ENCODE data around the gene TCFL5.
A peak's percentile ranks its signal among the peaks of the same experiment; 100 is the strongest.

TCFL5 gene

GRCh38 chr20:62815066-62815991, 46.3 kb downstream of the TCFL5 start:
- peaks cover 5% of the 10 kb centered on the region; the same call in 1 of the 2 replicates for H3K4me1 ChIP-seq (ENCODE audit: insufficient read depth, low read length)
- H3K4me3 ChIP-seq (ENCODE audit: low read length), result peak overlapping the region; percentile 73
- H3K9ac ChIP-seq (ENCODE audit: low read depth, low read length), result peak overlapping the region; percentile 60; the same call in 1 of the 2 replicates
- peak overlapping the region; percentile 18 for H3K27ac ChIP-seq (ENCODE audit: low read length)
- peaks cover 30% of the 10 kb centered on the region for H3K27me3 ChIP-seq (ENCODE audit: insufficient read depth, low read length)
- H3K36me3 ChIP-seq (ENCODE audit: insufficient read depth, low read depth, low read length), result peaks cover 6% of the 10 kb centered on the region; the same call in 1 of the 2 replicates
- H3K9me3 ChIP-seq (ENCODE audit: insufficient read depth, low read depth, low read length), result no peaks in the 10 kb centered on the region

- H3K9ac ChIP-seq (ENCODE audit: low read depth, low read length), result no peak overlapping the region
Measured at GRCh38 chr20:62814709-62815065, 46.9 kb downstream of the TCFL5 start.

GRCh38 chr20:62814060-62814708, 47.4 kb downstream of the TCFL5 start:
- Histone ChIP-seq H3K9me3 (ENCODE audit: insufficient read depth, low read depth, low read length) (no peaks in the 10 kb centered on the region), H3K4me3 (ENCODE audit: low read length) (no peak overlapping the region), H3K27ac (ENCODE audit: low read length) (no peak overlapping the region), H3K4me1 (ENCODE audit: insufficient read depth, low read length) (peaks cover 5% of the 10 kb centered on the region; the same call in 1 of the 2 replicates), H3K9ac (ENCODE audit: low read depth, low read length) (no peak overlapping the region), H3K27me3 (ENCODE audit: insufficient read depth, low read length) (peaks cover 30% of the 10 kb centered on the region), H3K36me3 (ENCODE audit: insufficient read depth, low read depth, low read length) (peaks cover 17% of the 10 kb centered on the region)

More at GRCh38 chr20:62814709-62815065, 46.9 kb downstream of the TCFL5 start:
- H3K36me3 ChIP-seq (ENCODE audit: insufficient read depth, low read depth, low read length), result peaks cover 12% of the 10 kb centered on the region
- peaks cover 30% of the 10 kb centered on the region for H3K27me3 ChIP-seq (ENCODE audit: insufficient read depth, low read length)
- H3K4me1 ChIP-seq (ENCODE audit: insufficient read depth, low read length), result peaks cover 5% of the 10 kb centered on the region; the same call in 1 of the 2 replicates
- no peaks in the 10 kb centered on the region for H3K9me3 ChIP-seq (ENCODE audit: insufficient read depth, low read depth, low read length)
- H3K4me3 ChIP-seq (ENCODE audit: low read length), result no peak overlapping the region
- no peak overlapping the region for H3K27ac ChIP-seq (ENCODE audit: low read length)

GRCh38 chr20:62813588-62813987, 48.0 kb downstream of the TCFL5 start:
- no peak overlapping the region for H3K27ac ChIP-seq (ENCODE audit: low read length)
- H3K4me3 ChIP-seq (ENCODE audit: low read length), result no peak overlapping the region
- H3K9me3 ChIP-seq (ENCODE audit: insufficient read depth, low read depth, low read length), result no peaks in the 10 kb centered on the region
- no peak overlapping the region for H3K9ac ChIP-seq (ENCODE audit: low read depth, low read length)
- peaks cover 30% of the 10 kb centered on the region for H3K27me3 ChIP-seq (ENCODE audit: insufficient read depth, low read length)
- peaks cover 5% of the 10 kb centered on the region; the same call in 1 of the 2 replicates for H3K4me1 ChIP-seq (ENCODE audit: insufficient read depth, low read length)
- peaks cover 21% of the 10 kb centered on the region for H3K36me3 ChIP-seq (ENCODE audit: insufficient read depth, low read depth, low read length)

- Histone ChIP-seq H3K27me3 (ENCODE audit: insufficient read depth, low read length) (peaks cover 26% of the 10 kb centered on the region), H3K9me3 (ENCODE audit: insufficient read depth, low read depth, low read length) (no peaks in the 10 kb centered on the region), H3K4me1 (ENCODE audit: insufficient read depth, low read length) (peaks cover 5% of the 10 kb centered on the region; the same call in 1 of the 2 replicates), H3K4me3 (ENCODE audit: low read length) (no peak overlapping the region), H3K27ac (ENCODE audit: low read length) (no peak overlapping the region), H3K9ac (ENCODE audit: low read depth, low read length) (no peak overlapping the region), H3K36me3 (ENCODE audit: insufficient read depth, low read depth, low read length) (peaks cover 21% of the 10 kb centered on the region)
Measured at GRCh38 chr20:62812907-62813200, 48.8 kb downstream of the TCFL5 start.

GRCh38 chr20:62812181-62812906, 49.3 kb downstream of the TCFL5 start:
- H3K9me3 ChIP-seq (ENCODE audit: insufficient read depth, low read depth, low read length), result no peaks in the 10 kb centered on the region
- peaks cover 21% of the 10 kb centered on the region for H3K27me3 ChIP-seq (ENCODE audit: insufficient read depth, low read length)
- no peak overlapping the region for H3K27ac ChIP-seq (ENCODE audit: low read length)
- peaks cover 21% of the 10 kb centered on the region for H3K36me3 ChIP-seq (ENCODE audit: insufficient read depth, low read depth, low read length)
- H3K4me3 ChIP-seq (ENCODE audit: low read length), result no peak overlapping the region
- no peak overlapping the region for H3K9ac ChIP-seq (ENCODE audit: low read depth, low read length)
- H3K4me1 ChIP-seq (ENCODE audit: insufficient read depth, low read length), result peaks cover 5% of the 10 kb centered on the region; the same call in 1 of the 2 replicates

GRCh38 chr20:62811720-62812119, 49.9 kb downstream of the TCFL5 start:
- peaks cover 21% of the 10 kb centered on the region for H3K36me3 ChIP-seq (ENCODE audit: insufficient read depth, low read depth, low read length)
- H3K27ac ChIP-seq (ENCODE audit: low read length), result no peak overlapping the region
- H3K4me1 ChIP-seq (ENCODE audit: insufficient read depth, low read length), result peaks cover 5% of the 10 kb centered on the region; the same call in 1 of the 2 replicates

GRCh38 chr20:62811320-62811719, 50.3 kb downstream of the TCFL5 start:
- Histone ChIP-seq H3K4me1 (ENCODE audit: insufficient read depth, low read length) (peaks cover 5% of the 10 kb centered on the region; the same call in 1 of the 2 replicates), H3K27me3 (ENCODE audit: insufficient read depth, low read length) (peaks cover 14% of the 10 kb centered on the region), H3K4me3 (ENCODE audit: low read length) (no peak overlapping the region), H3K27ac (ENCODE audit: low read length) (no peak overlapping the region), H3K9ac (ENCODE audit: low read depth, low read length) (no peak overlapping the region), H3K9me3 (ENCODE audit: insufficient read depth, low read depth, low read length) (no peaks in the 10 kb centered on the region), H3K36me3 (ENCODE audit: insufficient read depth, low read depth, low read length) (peaks cover 21% of the 10 kb centered on the region)

More at GRCh38 chr20:62811720-62812119, 49.9 kb downstream of the TCFL5 start:
- Histone ChIP-seq H3K27me3 (ENCODE audit: insufficient read depth, low read length) (peaks cover 18% of the 10 kb centered on the region), H3K4me3 (ENCODE audit: low read length) (no peak overlapping the region), H3K9ac (ENCODE audit: low read depth, low read length) (no peak overlapping the region), H3K9me3 (ENCODE audit: insufficient read depth, low read depth, low read length) (no peaks in the 10 kb centered on the region)

- Histone ChIP-seq H3K4me1 (ENCODE audit: insufficient read depth, low read length) (no peaks in the 10 kb centered on the region), H3K27me3 (ENCODE audit: insufficient read depth, low read length) (no peaks in the 10 kb centered on the region), H3K4me3 (ENCODE audit: low read length) (no peak overlapping the region), H3K36me3 (ENCODE audit: insufficient read depth, low read depth, low read length) (peaks cover 21% of the 10 kb centered on the region), H3K9ac (ENCODE audit: low read depth, low read length) (no peak overlapping the region), H3K27ac (ENCODE audit: low read length) (no peak overlapping the region), H3K9me3 (ENCODE audit: insufficient read depth, low read depth, low read length) (no peaks in the 10 kb centered on the region)
Measured at GRCh38 chr20:62809530-62810428, 51.8 kb downstream of the TCFL5 start.

GRCh38 chr20:62808211-62808865, 53.3 kb downstream of the TCFL5 start:
- Histone ChIP-seq H3K9me3 (ENCODE audit: insufficient read depth, low read depth, low read length) (no peaks in the 10 kb centered on the region), H3K27ac (ENCODE audit: low read length) (no peak overlapping the region), H3K9ac (ENCODE audit: low read depth, low read length) (no peak overlapping the region), H3K4me1 (ENCODE audit: insufficient read depth, low read length) (peaks cover 3% of the 10 kb centered on the region; the same call in 1 of the 2 replicates), H3K36me3 (ENCODE audit: insufficient read depth, low read depth, low read length) (peaks cover 21% of the 10 kb centered on the region), H3K4me3 (ENCODE audit: low read length) (no peak overlapping the region), H3K27me3 (ENCODE audit: insufficient read depth, low read length) (peaks cover 10% of the 10 kb centered on the region)

All from iPS-20b (cell line).